Smooth muscle cell (in vitro differentiated cells): ENCODE measurements around the gene SP7. TPM values are rescaled to one million over a fixed set of nuclear protein-coding genes. Genes with fewer than 3 reads are reported as not detected.
"Not testable (repeated sequence)": the region's sequence is repeated elsewhere in the genome, so short reads cannot be mapped to it uniquely, and the experiment has no call there.

Experiments
- DNase-seq: peaks from one replicate; lab custom pipeline; 2025; ENCODE audit not compliant: unreplicated experiment; lab: John Stamatoyannopoulos, UW
- H2AFZ ChIP-seq: fragments of 200-600 bp; sonication (generic); 2 replicates; pipeline ENCODE4 v1.6.0; 2016; ENCODE audit warnings: antibody characterized with exemption, low read depth, mild to moderate bottlenecking
- H3F3A ChIP-seq: fragments of 200-600 bp; sonication (generic); 2 replicates; pipeline ENCODE4 v1.6.0; 2017; ENCODE audit warnings: antibody characterized with exemption, low read depth
- H3K27ac ChIP-seq: fragments of 200-600 bp; sonication (generic); 2 replicates; pipeline ENCODE4 v1.5.1; 2016; ENCODE audit warnings: low read depth, mild to moderate bottlenecking
- H3K27me3 ChIP-seq: fragments of 200-600 bp; sonication (generic); 2 replicates; pipeline ENCODE4 v1.6.1; 2016; ENCODE audit warnings: low read depth, mild to moderate bottlenecking
- H3K36me3 ChIP-seq: fragments of 200-600 bp; sonication (generic); 2 replicates; pipeline ENCODE4 v1.5.1; 2016; ENCODE audit warnings: low read depth
- H3K4me1 ChIP-seq: fragments of 200-600 bp; sonication (generic); 2 replicates; pipeline ENCODE4 v1.5.1; 2016; ENCODE audit warnings: low read depth
- H3K4me2 ChIP-seq: fragments of 200-600 bp; sonication (generic); 2 replicates; pipeline ENCODE4 v1.6.0; 2016; ENCODE audit warnings: mild to moderate bottlenecking
- H3K4me3 ChIP-seq: fragments of 200-600 bp; sonication (generic); 2 replicates; pipeline ENCODE4 v1.5.1; 2016; ENCODE audit warnings: mild to moderate bottlenecking
- H3K79me2 ChIP-seq: fragments of 200-600 bp; sonication (generic); 2 replicates; pipeline ENCODE4 v1.6.0; 2016; ENCODE audit warnings: low read depth, mild to moderate bottlenecking
- H3K9ac ChIP-seq: fragments of 200-600 bp; sonication (generic); 2 replicates; pipeline ENCODE4 v1.6.0; 2016; ENCODE audit warnings: low read depth
- H3K9me3 ChIP-seq: fragments of 200-600 bp; sonication (generic); replicated peaks from 2 replicates; pipeline ENCODE4 v1.5.1; 2016; ENCODE audit warnings: low read depth
- H4K20me1 ChIP-seq: fragments of 200-600 bp; sonication (generic); 2 replicates; pipeline ENCODE4 v1.6.0; 2016; ENCODE audit warnings: low read depth
- WGBS: methylation state at CpG from one replicate; pipeline ENCODE4 v1.1.7; 2016; ENCODE audit warnings: low lambda C conversion rate; 5-methylcytosine and 5-hydroxymethylcytosine counted together
- polyA plus RNA-seq: library from polyadenylated mRNA; unstranded; fragments of >200 nt; fragmentation: Nextera tagmentation; extraction: Ambion mirVana; gene quantifications from 2 replicates; pipeline ENCODE4 v1.2.1, GENCODE V29; 2016
- total RNA-seq: library from RNA; depleted of rRNA; stranded (reverse); fragments of >200 nt; gene quantifications from 2 replicates; pipeline ENCODE4 v1.2.3, GENCODE V29; 2014
- TF ChIP-seq, protein P1 (sequence below): fragments of 200-600 bp; sonication (generic); IDR thresholded peaks from 2 replicates; pipeline ENCODE4 v1.5.1; 2017; ENCODE audit warnings: borderline replicate concordance, mild to moderate bottlenecking, antibody characterized with exemption; ENCODE audit not compliant: insufficient read depth, poor library complexity, severe bottlenecking

SP7 gene
- total and polyA plus RNA-seq, 2 experiments from 2014 or later, result 0.04 TPM; not detected in 1

DNA sequence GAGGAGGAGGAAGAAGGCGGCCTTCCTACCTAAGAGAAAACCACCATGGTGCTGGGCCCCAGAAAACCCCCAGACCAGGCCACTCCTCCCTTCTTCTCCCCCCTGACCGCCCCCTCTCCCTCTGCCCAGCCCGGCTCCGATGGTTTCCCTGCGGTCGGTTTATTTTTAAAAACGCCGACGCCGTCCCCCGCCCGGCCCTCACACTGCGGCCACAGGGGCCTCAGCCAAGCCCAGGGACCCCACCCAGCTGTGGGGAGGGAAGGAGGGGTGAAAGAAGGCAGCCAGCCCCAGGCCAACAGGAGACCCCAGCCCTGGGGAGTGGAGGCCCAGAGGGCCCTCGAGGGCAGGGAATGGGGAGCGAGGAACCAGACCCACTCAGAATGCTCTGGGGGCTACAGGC is 3.4 kb downstream of the SP7 start:
- no peaks in the 10 kb centered on the region for H3K36me3 ChIP-seq
- H3K27ac ChIP-seq, result no peak overlapping the region
- H3K4me2 ChIP-seq, result no peak overlapping the region
- H2AFZ ChIP-seq, result no peak overlapping the region
- DNase-seq, result no peak
- peaks cover 17% of the 10 kb centered on the region for H3K4me1 ChIP-seq
- H3K9me3 ChIP-seq, result no peaks in the 10 kb centered on the region
- no peaks in the 10 kb centered on the region for H3K27me3 ChIP-seq
- 82% methylated on average over 6 of the region's 15 CpGs for WGBS
- no peak overlapping the region for H3K9ac ChIP-seq
- TF ChIP-seq, protein P1, sequence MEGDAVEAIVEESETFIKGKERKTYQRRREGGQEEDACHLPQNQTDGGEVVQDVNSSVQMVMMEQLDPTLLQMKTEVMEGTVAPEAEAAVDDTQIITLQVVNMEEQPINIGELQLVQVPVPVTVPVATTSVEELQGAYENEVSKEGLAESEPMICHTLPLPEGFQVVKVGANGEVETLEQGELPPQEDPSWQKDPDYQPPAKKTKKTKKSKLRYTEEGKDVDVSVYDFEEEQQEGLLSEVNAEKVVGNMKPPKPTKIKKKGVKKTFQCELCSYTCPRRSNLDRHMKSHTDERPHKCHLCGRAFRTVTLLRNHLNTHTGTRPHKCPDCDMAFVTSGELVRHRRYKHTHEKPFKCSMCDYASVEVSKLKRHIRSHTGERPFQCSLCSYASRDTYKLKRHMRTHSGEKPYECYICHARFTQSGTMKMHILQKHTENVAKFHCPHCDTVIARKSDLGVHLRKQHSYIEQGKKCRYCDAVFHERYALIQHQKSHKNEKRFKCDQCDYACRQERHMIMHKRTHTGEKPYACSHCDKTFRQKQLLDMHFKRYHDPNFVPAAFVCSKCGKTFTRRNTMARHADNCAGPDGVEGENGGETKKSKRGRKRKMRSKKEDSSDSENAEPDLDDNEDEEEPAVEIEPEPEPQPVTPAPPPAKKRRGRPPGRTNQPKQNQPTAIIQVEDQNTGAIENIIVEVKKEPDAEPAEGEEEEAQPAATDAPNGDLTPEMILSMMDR, result no peak
- no peak overlapping the region for H3K4me3 ChIP-seq
- no peaks in the 10 kb centered on the region for H4K20me1 ChIP-seq
- H3F3A ChIP-seq, result no peaks in the 10 kb centered on the region
- H3K79me2 ChIP-seq, result no peaks in the 10 kb centered on the region

DNA sequence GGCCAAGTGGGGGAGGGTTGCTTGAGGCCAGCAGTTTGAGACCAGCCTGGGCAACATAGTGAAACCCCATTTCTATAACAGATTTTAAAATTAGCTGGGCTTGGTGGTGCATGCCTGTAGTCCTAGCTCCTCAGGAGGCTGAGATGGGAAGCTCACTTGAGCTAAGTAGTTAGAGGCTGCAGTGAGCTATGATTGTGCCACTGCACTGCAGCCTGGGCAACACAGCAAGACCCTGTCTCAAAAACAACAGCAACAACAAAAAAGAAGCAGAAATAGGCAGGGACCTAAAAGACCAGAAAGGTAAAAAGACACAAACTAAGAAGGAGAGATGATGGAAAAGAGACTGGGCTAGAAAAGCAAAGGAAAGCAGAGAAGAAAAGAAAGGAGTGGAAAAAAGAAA is 3.8 kb downstream of the SP7 start:
- peaks cover 16% of the 10 kb centered on the region for H3K4me1 ChIP-seq
- H3K79me2 ChIP-seq, H2AFZ ChIP-seq, H3K4me2 ChIP-seq, H3K27me3 ChIP-seq, H4K20me1 ChIP-seq, H3K9ac ChIP-seq, H3K36me3 ChIP-seq, H3F3A ChIP-seq, H3K9me3 ChIP-seq, H3K27ac ChIP-seq, H3K4me3 ChIP-seq, DNase-seq: not testable (repeated sequence)

DNA sequence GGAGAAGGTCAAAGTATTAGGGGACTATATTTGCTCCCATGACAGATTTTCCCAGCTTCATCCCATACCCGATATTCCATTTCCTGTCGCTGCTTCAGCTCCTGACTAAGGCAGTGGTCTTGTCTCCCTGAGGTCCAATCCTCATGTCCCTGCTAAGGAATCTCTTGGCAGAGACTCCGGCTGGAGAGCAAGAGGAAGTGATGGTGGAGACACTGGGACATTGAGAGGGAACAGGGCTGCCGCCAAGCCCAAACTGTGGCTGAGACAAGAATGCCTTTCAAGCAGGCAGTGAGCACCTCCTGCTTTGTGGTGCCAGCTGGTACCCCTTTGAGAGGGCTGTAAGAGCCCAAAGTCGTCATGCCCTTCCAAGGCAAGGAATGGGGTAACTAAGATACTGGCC is 5.5 kb downstream of the SP7 start:
- WGBS, result 89% methylated on average over 5 of the region's 5 CpGs
- H2AFZ ChIP-seq, result no peak overlapping the region
- no peak overlapping the region for H3K4me2 ChIP-seq

DNA sequence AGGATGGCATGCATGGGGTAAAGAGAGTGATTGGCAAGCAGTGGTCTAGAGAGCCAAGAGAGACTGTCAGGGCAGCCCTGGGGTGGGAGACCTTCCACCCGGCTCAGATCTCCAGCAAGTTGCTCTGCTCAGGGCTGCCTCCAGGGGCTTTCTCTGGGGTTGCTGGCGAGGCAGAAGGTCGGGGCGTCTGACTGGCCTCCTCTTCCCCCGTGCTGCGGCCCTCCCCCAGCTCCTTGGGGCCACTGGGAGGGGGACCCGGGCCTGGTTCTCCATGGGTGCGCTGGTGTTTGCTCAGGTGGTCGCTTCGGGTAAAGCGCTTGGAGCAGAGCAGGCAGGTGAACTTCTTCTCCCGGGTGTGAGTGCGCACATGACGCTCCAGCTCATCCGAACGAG is 8.1 kb downstream of the SP7 start:
- Histone ChIP-seq H3K4me1 (peaks cover 23% of the 10 kb centered on the region), H3K9me3 (no peaks in the 10 kb centered on the region), H3F3A (peaks cover 6% of the 10 kb centered on the region), H3K4me2 (no peak overlapping the region), H2AFZ (no peak overlapping the region), H3K79me2 (no peaks in the 10 kb centered on the region), H3K4me3 (no peak overlapping the region), H3K27me3 (no peaks in the 10 kb centered on the region), H3K36me3 (no peaks in the 10 kb centered on the region), H4K20me1 (no peaks in the 10 kb centered on the region), H3K27ac (no peak overlapping the region), H3K9ac (no peak overlapping the region)
- WGBS, result 62% methylated on average over 14 of the region's 16 CpGs
- no peak for DNase-seq
- TF ChIP-seq, protein P1, result no peak

More for the DNA sequence above, 5.5 kb downstream of the SP7 start:
- no peak overlapping the region for H3K27ac ChIP-seq
- no peaks in the 10 kb centered on the region for H3K9me3 ChIP-seq
- no peaks in the 10 kb centered on the region for H3K27me3 ChIP-seq
- H3F3A ChIP-seq, result no peaks in the 10 kb centered on the region
- no peaks in the 10 kb centered on the region for H3K36me3 ChIP-seq
- H3K79me2 ChIP-seq, result no peaks in the 10 kb centered on the region
- H3K9ac ChIP-seq, result no peak overlapping the region
- peaks cover 22% of the 10 kb centered on the region for H3K4me1 ChIP-seq
- TF ChIP-seq, protein P1, result no peak
- no peak for DNase-seq
- no peak overlapping the region for H3K4me3 ChIP-seq
- H4K20me1 ChIP-seq, result no peaks in the 10 kb centered on the region
